SHP77 treated with DMSO at 0.1 percent for 48 hours (cell line): ENCODE data around the gene C4orf50.
"Not testable (repeated sequence)": the region's sequence is repeated elsewhere in the genome, so short reads cannot be mapped to it uniquely, and the experiment has no call there.

Experiments used
- DNase-seq: peaks from one replicate; lab custom pipeline; 2025; lab: John Stamatoyannopoulos, UW

Gene C4orf50

DNA sequence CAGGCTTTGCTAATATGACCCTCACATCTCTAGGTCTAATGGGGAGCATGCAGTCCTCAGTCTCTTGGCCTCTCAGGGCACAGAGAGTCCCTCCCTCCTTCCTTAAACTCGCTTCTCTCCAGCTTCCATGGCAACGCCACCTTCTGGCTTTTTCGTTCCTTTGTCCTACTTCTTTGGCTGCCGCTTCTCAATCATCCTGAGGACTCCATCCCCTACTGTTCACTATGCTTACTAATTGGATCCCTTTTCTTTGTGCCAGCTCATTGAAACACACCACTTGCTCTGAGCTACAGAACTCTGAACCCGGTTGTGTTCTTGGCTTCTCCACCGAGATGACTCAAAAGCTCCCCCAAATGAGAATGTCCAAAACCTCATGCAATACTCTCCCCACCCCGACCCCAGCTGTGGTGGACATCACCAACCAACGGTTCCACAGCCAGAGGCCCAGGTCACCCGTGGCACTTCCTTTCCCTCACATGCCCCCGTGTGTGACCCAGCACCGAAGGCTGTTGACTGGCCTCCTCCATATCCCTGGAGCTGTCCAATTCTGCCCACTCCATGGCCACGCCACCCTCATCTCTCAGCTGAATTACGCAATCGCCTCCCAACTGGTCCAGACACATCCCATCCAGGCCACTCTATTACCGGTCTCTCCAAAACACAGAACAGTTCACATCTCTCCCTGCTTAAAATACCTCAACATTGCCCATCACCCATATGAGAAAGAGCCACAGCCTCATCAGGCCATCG, 160.0 kb downstream of the C4orf50 start:
- no peak for DNase-seq

DNA sequence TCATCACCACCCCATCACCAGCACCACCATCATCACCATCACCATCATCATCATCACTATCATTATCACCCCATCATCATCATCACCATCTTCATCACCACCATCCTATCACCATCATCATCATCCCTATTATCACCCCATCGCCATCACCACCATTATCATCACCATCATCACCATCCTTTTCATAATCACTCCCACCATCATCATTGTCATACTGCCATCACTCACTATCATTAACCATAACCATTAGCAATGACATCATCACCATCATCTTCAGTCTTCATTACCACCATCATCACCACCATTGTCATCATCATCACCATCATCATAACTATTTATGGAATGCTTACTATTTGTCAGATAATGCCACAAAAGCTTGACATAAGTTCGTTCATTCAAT, 161.0 kb downstream of the C4orf50 start:
- no peak for DNase-seq

DNA sequence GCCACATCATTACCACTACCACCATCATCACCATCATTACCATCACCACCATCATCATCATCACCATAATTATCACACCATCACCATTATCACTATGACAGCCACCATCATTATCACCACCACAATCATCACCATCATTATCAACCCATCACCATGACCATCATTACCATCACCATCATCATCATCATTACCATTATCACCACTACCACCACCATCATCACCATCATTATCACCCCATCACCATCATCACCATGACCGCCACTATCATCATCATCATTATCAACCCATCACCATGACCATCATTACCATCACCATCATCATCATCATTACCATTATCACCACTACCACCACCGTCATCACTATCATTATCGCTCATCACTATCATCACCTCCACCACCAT, 161.9 kb downstream of the C4orf50 start:
- DNase-seq: not testable (repeated sequence)

DNA sequence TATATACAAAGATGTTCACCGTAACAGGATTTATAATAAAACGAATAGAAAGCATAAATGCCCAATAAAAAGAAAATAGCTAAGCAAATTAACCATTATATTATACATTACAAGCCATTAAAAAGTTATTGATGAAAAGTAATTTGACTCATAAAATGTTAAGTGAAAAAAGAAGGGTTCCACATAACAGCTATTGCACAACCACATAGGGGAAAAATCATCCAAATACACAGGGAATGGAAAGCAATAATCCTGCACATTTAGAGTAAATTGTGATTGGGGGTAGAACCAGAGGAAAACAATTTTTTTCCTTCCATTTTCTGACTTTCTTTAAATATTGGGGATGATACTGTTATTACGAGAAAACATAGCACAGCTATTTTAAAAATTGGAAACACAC, 163.3 kb downstream of the C4orf50 start:
- DNase-seq: no peak

DNA sequence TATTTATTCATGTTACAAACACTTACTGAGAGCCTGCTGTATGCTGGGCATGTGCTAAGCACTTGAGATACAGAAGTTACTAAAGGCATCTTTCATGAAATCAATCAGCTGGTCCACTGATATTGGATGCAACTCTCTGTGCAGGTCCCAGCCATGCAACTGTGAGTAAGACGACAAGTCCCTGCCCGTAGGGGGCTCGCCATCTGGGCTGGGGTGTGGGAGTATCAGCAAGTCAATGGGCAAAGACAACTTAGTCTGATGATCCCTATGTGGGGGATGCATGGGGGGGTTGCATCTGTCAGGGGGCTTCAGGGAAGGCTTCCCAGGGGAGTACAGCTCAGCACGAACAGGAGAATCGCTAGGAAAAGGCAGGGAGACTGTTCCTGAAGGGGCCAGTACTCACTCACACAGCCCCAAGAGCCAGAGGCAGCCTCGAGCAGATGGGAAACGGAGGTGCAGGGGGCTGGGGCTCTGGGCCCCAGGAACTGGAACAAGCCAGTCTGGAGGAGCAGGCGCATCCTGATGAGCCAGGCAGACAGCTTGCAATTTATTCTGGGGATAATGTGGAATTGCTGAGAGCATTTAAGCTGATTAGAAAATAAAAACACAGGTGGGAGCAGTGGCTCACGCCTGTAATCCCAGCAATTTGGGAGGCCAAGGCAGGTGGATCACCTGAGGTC, 165.6 kb downstream of the C4orf50 start:
- DNase-seq: no peak

DNA sequence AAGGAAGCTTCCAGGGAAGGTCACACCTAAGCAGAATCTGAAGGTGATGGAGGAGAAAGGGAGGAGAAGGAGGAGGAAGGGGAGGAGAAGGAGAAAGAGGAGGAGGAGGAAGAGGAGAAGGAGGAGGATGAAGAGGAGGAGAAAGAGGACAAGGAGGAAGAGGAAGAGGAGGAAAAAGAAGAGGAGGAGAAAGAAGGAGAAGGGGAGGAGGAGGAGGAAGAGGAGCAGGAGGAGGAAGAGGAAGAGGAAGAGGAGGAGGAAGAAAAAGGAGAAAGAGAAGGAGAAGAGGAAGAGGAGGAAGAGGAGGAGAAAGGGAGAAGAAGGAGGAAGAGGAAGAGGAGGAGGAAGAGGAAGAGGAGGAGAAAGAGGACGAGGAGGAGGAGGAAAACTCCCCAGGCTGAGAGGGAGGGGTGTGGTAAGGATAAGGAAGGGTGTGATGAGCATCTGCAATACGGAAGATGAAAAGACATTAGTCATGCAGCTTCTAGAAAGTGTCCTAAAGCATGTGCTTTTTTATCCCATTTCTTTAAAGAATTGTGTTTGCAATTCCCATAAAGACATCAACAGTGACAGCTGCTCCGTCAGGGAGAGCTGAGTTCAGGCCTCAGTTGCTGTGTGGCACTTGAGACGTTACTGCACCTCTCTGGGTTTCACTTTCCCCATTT, 166.5 kb downstream of the C4orf50 start:
- no peak for DNase-seq
